Epithelial cell of proximal tubule (primary cell): Measurements from ENCODE around the gene RAB5B. TPM values are rescaled to one million over a fixed set of nuclear protein-coding genes. Genes with fewer than 3 reads are reported as not detected.

Source experiments
- DNase-seq: peaks from one replicate; pipeline ENCODE4 v3.0.0-alpha.2; 2011; ENCODE audit warnings: low read depth
- H3K4me3 ChIP-seq: 2 replicates; pipeline ENCODE4 v1.5.1; 2011; ENCODE audit warnings: low read depth, mild to moderate bottlenecking, low read length
- CTCF ChIP-seq: conservative IDR thresholded peaks from 2 replicates; pipeline ENCODE4 v1.5.1; 2012; ENCODE audit warnings: low read depth, mild to moderate bottlenecking, low read length
- total RNA-seq: library from RNA; depleted of rRNA; stranded (reverse); fragments of >200 nt; gene quantifications from 2 replicates; pipeline ENCODE4 v1.2.3, GENCODE V29; 2015

The RAB5B gene
- total RNA-seq, 1 donor from 2014 or later, result 61.5 TPM

DNA sequence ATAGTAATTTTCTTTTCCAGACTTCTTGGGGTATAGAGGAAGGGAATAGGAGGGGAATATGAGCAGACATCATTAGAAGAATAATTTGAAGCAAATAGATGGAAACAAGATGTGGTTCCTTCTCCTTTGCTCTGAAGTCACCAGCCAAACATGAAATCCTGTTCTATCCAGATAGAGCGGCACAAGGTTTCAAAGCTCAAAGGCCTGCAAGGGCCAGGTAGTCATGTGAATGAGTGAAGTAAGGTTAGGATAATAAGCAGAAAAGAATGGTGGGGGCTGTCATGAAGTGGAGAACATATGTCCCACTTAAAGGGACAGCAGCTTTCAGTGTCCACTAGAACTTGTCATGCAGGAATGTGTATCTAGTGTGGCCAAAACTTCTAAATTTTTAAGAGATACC lies 44.5 kb downstream of the RAB5B start:
- H3K4me3 ChIP-seq, result no peak overlapping the region
- no peak for DNase-seq
- TF ChIP-seq CTCF, result no peak

- DNase-seq, result no peak
- H3K4me3 ChIP-seq, result peak within 1 kb of the TSS; percentile 7
- no peak for TF ChIP-seq CTCF
Observed at GRCh38 chr12:56020423-56021184, 46.7 kb downstream of the RAB5B start, which contains the start of gene IKZF4. TSS of gene IKZF4 (plus strand) at chr12:56021043. CDS start at chr12:56021494, 451 bp downstream.

GRCh38 chr12:56021889-56022497 lies 48.1 kb downstream of the RAB5B start:
- no peak for DNase-seq
- H3K4me3 ChIP-seq, result no peak overlapping the region
- TF ChIP-seq CTCF, result no peak

DNA sequence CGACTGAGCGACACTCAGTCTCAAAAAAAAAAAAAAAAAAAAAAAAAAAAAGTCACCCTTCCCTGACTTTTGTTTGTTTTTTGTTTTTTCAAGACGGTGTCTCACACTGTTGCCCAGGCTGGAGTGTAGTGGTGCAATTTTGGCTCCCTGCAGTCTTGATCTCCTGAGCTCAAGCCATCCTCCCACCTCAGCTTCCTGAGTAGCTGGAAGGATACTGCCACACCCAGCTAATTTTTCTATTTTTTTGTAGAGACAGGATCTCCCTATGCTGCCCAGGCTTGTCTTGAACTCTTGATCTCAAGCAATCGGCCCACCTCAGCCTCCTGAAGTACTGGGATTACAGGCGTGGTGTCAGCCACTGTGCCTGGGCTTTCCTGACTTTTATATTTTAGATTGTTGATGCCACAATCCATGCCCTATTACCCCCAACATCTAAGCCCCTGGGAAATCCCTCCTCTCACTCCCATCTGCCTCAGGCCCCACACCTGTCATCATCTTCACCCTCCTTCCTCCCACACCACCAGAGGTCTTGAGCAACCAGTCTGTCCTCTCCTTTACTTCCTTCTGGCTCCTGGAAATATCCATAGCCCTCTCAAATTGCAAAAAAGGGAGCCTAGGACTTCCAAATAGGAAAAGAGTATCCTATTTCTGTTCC lies 54.8 kb downstream of the RAB5B start:
- DNase-seq, result no peak
- TF ChIP-seq CTCF, result no peak
- no peak overlapping the region for H3K4me3 ChIP-seq

- no peak for TF ChIP-seq CTCF
- no peak for DNase-seq
- H3K4me3 ChIP-seq, result no peak overlapping the region
Observed at GRCh38 chr12:56029166-56029519, 55.3 kb downstream of the RAB5B start.

DNA sequence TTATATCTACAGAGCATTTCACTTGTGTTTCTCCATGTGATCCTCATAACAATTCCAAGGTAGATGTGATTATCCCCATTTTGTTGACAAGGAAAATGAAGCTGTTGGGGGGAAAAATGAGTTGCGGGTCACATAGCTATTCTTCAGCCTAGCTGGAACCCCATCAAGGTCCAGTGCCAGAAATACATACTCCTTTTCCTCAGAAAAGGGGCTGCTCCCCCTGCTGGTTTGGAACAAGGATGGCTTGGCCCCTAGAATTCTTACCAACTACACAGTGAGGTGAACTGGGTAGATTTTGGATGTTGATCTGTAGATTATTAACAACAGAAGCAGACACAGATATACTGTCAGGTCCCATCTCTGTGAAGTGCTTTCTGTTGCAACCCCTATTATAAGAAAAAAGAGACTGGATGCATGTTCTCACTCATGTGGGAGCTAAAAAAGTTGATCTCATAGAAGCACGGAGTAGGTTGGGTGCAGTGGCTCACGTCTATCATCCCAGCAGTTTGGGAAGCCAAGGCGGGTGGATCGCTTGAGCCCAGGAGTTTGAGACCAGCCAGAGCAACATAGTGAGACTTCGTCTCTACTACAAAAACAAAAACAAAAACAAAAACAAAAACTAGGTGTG lies 55.9 kb downstream of the RAB5B start:
- TF ChIP-seq CTCF, result peak; percentile 89
- no peak for DNase-seq
- no peak overlapping the region for H3K4me3 ChIP-seq
